Measurements from ENCODE around the gene PNPO.
A peak's percentile ranks its signal among the peaks of the same experiment; 100 is the strongest.

Gene PNPO

DNA sequence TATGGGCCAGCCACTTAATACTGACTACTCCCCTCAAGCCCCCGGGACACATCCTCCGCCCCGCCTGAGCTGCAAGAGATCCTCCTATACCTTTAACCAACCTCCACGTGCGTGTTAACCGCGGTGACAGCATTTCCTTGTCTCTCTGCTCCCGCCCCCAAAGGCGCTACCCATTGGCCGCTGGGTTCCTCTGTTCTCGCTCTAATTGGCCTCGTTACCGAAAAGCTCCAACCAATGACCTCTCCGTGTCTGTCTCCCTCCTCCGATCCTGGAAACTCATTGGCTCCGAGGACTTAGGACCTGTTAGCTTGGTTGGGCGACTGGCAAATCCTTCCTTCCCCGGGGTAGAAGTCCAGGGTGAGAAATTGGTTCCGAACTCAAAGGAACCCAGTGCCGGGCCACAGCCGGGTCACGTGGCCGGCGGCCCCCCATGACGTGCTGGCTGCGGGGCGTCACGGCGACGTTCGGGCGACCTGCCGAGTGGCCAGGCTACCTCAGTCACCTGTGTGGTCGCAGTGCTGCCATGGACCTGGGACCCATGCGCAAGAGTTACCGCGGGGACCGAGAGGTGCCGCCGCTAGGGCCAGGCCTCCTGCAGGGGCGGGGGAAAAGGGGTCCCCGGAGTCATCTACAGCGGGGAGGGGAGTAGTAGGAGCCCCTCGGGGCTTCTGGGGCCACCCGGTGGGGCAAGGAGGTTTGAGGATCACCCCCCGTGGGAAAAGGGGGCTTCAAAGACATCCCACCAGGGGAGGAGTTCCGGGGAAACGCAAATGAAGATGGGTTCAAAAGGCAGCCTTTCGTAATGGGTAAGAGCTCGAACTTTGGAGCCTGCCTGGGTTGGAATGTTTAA lies at the start of gene PNPO:
TSS of gene PNPO (plus strand) at position 326 of the 850 bp plus-strand sequence. CDS start at position 431, 105 bp downstream.
- peak; percentile 99 for DNase-seq

GRCh38 chr17:47894498-47895346 lies 46.6 kb upstream of the PNPO start:
- no peak for DNase-seq

GRCh38 chr17:47895347-47895855 lies 46.0 kb upstream of the PNPO start:
- DNase-seq, result peak; percentile 36

DNA sequence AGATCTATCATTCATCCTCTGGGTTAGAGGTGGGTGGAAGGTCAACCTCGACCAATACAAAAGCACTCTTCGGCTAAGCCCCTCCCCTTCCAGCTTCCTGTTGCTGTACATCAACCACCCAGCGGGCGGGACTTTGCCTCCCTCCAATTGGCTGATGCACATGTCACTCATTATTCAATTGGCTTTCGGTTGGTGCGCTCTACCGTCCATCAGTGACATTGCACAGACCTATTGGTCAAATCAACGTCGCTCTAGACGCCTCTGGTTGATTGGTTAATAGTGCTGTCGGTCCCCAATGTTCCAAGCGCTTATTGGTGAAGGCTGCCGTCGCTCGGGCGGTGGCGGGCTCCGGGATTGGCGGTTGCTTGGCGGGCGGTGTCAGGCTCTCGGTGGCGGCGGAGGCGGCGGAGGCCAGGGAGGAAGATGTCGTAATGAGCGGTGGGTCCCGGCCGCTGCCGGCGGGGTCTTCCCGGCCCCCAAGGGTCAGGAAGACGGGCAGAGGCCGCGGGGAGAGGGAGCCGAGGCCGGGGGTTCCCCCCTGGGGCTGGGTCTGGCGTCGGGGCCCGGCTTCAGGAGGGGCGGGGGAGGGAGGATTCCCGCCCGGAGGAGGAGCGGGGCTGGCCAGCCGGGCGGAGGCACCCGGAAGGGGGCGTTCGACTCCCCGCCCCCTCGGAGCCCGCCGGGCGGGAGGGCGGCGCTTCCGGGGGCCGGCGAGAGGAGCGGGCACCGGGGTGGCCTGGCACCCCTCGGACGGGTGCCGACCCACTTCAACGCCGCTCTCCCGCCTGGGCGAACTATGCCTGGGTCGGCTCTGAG lies 45.3 kb upstream of the PNPO start, which contains the start of gene SP2:
TSS of gene SP2 (plus strand) at position 381 of the 816 bp plus-strand sequence. CDS start at position 432, 51 bp downstream.
- peak; percentile 100 for DNase-seq

DNA sequence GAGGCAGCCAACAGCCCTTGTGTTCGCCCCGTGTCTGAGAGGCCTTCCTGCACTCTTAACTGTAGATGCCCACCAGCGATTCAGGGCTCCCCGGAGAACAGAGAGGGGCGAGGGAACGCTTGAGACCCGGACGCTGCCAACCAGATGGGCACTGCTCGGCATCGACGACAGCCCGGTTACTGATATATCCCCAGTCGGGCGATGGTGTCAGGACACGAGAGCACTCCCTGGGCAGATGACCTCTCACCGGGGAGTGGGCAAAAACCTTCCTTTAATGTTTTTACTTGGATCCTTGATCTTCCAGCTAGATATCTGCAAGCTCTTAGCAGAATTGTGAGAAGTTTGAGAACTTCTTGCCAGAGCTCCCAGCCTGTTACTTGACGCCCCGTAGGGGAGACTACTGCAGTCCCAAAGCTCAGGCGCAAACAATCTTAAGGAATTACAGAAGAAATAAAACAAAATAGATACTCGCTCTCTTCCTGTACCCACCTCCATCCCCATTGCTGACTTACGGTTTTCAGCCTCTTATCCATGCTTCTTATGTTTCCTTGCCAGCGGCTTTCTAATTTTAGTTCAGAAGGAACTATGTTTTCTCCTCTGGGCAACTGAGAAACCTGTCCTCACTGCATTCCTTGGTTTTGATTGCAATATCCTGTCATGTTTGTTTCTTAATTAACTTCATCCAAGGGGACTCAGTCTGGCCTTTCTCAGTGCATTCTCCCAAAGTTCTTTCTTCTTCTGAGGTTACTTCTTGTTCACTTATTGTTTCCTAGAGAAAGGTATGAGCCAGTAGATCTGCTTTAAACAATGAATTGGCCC lies 44.5 kb upstream of the PNPO start:
- no peak for DNase-seq

GRCh38 chr17:47897561-47897960 lies 43.8 kb upstream of the PNPO start:
- no peak for DNase-seq

DNA sequence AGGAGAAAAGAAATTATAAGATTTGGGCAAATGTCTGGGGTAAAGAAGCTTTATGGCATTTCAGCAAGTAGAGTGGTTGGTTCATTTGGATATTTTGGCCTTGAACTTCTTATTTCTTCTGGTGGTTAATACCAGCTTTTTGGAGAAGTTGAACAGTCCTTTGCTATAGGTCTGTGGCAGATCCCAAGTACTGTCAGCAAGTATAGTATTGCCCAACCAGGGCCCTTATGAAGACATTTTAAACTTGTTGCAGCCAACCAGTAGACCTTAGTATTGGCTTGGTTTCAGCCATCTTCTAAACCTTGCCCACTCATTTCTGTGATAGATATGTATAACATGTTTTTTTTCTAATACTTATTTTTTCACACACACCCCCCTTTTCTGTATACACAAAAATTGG lies 43.1 kb upstream of the PNPO start:
- no peak for DNase-seq

GRCh38 chr17:47899643-47900042 lies 41.7 kb upstream of the PNPO start:
- DNase-seq, result no peak

DNA sequence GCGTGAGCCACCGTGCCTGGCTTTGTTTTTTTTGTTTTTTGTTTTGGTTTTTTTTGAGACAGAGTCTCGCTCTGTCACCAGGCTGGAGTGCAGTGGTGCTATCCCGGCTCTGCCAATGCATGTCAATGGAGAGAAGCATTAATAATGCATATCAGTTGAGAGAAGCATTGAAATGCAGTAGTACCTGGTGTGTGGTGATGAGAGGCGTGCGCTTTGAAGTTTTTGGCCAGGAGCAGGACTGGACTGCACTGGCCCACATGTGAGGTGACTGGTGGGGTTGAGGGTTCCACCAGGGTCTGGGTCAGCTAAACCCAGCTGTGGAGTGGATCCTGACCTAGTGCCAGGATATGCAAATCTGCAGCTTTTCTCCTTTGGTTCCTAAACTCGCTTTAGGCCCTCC lies 39.9 kb upstream of the PNPO start:
- no peak for DNase-seq

DNA sequence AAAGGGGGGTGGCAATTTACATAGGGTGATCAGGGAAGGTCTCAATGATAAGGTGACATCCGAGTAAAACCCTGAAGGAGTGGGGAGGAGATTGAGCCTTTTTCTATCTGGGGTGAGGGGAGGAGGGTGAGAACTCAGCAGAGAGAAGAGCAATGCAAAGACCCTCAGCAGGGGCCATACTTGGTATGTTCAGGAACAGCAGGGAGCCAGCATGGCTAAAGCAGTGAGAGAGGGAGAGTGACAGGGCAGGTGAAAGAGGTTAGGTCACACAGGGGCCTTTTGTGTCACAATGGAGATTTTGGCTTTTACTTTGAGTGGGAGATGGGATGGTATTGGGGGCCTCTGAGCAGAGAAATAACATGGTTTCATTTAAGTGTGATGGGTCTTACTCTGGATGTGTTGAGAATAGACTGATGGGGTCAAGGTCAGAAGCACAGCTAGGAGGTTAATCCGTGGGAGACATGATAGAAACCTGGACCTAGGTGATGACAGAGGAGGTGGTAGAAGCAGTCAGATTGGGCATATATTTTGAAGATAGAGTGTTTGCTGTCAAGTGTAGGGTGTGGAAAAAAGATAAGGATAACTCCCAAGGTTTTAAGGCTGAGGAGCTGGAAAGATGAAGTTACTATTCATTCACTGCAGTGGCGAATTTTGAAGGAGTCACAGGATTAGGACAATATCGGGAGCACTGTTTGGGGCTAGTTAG lies 39.2 kb upstream of the PNPO start:
- no peak for DNase-seq

DNA sequence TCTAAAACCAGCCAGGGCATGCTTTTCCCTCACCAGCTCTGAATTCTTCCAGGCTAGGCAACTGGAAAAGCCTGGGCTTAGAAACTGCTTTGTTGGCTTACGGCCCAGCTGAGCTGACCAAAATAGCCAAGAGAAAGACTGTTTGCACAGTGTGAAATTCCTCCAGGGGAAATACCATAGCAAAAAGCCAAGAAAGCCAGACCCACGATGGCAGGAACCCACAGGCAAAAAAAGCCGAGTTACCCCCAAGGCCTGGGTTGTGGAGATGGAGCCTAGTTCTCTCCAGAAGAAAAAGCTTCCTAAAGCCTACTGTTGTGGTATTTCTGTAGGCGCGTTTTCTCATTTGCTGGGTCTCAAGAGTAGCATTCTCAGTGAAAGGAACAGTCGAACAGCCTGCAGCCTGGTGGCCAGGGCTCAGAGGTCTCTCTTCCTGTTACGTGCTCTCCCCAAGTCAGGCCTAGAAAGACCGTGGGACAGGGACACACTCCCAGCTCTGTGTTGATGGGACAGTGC lies 36.1 kb upstream of the PNPO start:
- DNase-seq, result no peak

- no peak for DNase-seq
Observed at GRCh38 chr17:47906443-47906842, 34.9 kb upstream of the PNPO start.

GRCh38 chr17:47907932-47908562 lies 33.3 kb upstream of the PNPO start:
- no peak for DNase-seq

DNA sequence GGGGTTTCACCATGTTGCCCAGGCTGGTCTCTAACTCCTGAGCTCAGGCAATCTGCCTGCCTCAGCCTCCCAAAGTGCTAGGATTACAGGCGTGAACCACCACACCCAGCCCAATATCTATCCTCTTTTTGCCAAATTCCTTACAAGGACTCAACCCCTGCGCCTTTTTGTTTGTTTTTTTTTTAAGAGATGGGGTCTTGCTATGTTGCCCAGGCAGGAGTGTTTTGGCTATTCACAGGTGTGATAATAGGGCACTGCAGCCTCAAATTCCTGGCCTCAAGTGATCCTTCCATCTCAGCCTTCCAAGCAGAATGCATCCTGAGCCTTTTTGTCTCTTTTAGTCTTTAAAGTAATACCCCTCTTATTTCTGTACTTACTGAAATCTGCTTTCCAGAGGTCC lies 28.3 kb upstream of the PNPO start:
- no peak for DNase-seq

DNA sequence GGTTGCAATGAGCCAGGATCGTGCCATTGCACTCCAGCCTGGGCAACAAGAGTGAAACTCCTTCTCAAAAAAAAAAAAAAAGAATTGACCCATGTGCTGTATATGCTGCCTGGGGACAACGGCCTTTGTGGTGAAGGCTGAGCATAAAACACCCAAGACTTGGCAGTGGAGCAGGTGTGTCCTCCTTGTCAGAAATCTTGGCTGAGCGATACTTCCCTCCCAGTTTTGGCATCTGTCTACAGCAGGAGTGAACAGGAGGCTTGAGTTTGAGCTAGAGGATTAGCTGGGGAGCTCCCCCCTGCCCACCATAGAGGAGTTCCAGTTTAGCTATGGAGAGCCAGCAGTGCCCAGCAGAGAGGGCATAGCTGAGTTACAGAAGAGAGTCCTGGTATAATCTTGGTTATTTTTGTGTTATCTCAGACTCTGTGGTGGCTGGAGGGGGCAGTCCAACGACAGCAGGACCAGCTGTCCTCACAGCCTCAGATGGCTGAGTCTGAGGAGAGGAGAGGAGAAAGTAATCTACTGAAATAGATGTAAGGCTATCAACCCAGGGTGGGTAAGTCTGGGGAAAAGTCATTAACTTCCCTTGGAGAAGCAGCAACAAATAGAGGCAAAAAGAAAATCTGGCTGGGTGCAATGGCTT lies 26.9 kb upstream of the PNPO start:
- no peak for DNase-seq

DNA sequence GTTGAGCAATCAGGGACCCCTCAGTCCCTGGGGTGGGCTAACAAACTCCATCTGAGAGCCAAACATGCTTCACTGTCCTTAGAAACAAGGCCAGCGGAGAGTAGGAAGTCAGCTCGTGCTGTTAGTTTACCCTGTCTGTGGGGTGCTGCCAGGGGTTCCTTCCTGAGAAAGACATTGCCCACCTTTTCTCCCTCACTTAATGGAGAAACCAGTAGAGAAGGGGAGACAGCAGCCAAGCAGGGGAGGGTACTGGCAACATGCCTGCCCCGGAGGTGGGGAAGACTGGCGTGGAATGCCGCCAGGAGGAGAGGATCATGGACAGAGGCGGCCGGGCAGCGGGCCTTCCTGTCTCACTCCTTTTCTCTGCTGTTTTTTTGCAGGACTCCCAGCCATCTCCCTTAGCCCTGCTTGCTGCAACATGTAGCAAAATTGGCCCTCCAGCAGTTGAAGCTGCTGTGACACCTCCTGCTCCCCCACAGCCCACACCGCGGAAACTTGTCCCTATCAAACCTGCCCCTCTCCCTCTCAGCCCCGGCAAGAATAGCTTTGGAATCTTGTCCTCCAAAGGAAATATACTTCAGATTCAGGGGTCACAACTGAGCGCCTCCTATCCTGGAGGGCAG lies 25.5 kb upstream of the PNPO start:
- no peak for DNase-seq

- DNase-seq, result no peak
Observed at GRCh38 chr17:47916489-47917208, 24.7 kb upstream of the PNPO start.

GRCh38 chr17:47917581-47917980 lies 23.8 kb upstream of the PNPO start:
- no peak for DNase-seq

DNA sequence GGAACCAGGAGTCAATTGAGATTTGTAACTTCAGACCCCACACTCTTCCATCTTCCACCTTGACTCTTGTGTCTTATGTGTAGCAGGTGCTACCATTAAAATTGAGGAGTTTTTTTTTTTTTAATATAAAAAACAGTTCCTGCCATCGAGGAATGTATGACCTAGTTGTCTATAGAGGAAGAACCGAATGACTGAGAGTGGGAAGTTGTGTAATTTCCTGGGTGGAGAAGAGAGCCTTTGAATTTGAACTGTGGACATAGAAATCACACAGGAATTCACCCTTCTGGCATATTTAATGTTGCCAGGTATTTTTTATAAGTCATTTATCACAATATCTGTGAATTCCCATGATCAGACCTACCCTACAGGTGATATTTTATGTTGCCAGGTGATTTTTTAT lies 23.4 kb upstream of the PNPO start:
- DNase-seq, result no peak
